ENCODE results near the gene ELOVL5. TPM values are rescaled to one million over a fixed set of nuclear protein-coding genes. Genes with fewer than 3 reads are reported as not detected.

ELOVL5 gene
- total and polyA plus RNA-seq, 4 donors: 22.1 to 77.8 (median 57.8) TPM

GRCh38 chr6:53331678-53332077 is 17.1 kb downstream of the ELOVL5 start (continued):
- TF ChIP-seq EGR1 (IDR thresholded peaks at IDR 0.05; ENCODE audit: low read depth in 2 of 2) (no peak), GABPA (IDR thresholded peaks at IDR 0.05 in 1 of 2, conservative IDR thresholded peaks at IDR 0.05 in 1 of 2) (no peak), ZBTB33 (IDR thresholded peaks at IDR 0.05) (no peak)

GRCh38 chr6:53330137-53330536 is 18.6 kb downstream of the ELOVL5 start:
- Histone ChIP-seq H3K27ac (ENCODE audit: low read depth in 1 of 2, low read length in 2 of 2) (no peak overlapping the region), H3K27me3 (ENCODE audit: control insufficient read depth in 4 of 4, insufficient read depth in 4 of 4, low read length in 3 of 4) (no peaks in the 10 kb centered on the region), H3K4me3 (ENCODE audit: low read depth in 1 of 3, low read length in 3 of 3) (no peak overlapping the region), H3K9me3 (ENCODE audit: control insufficient read depth in 4 of 4, low read length in 3 of 4) (no peaks in the 10 kb centered on the region), H3K9ac (ENCODE audit: low read depth in 1 of 2, low read length in 2 of 2) (no peak overlapping the region), H3K4me1 (ENCODE audit: control insufficient read depth in 4 of 4, insufficient read depth in 4 of 4, low read length in 3 of 4) (peaks cover 3 to 20% (median 10%) of the 10 kb centered on the region in 4 donors), H3K36me3 (ENCODE audit: control insufficient read depth in 4 of 4, insufficient read depth in 3 of 4, low read depth in 1 of 4, low read length in 3 of 4) (peaks cover 0 to 3% (median 0%) of the 10 kb centered on the region in 4 donors)
- TF ChIP-seq YY1 (IDR thresholded peaks at IDR 0.05) (no peak), RXRA (IDR thresholded peaks at IDR 0.05) (no peak), RAD21 (IDR thresholded peaks at IDR 0.05) (no peak), TAF1 (conservative IDR thresholded peaks at IDR 0.05) (no peak), REST (IDR thresholded peaks at IDR 0.05) (no peak), ZBTB33 (IDR thresholded peaks at IDR 0.05) (no peak), FOXA1 (IDR thresholded peaks at IDR 0.05) (no peak), FOXA2 (IDR thresholded peaks at IDR 0.05) (no peak), JUND (IDR thresholded peaks at IDR 0.05) (no peak), NR2F2 (IDR thresholded peaks at IDR 0.05) (no peak), HNF4G (IDR thresholded peaks at IDR 0.05) (no peak), MAX (IDR thresholded peaks at IDR 0.05) (no peak), GABPA (IDR thresholded peaks at IDR 0.05 in 1 of 2, conservative IDR thresholded peaks at IDR 0.05 in 1 of 2) (no peak), HNF4A (conservative IDR thresholded peaks at IDR 0.05) (no peak), EGR1 (IDR thresholded peaks at IDR 0.05; ENCODE audit: low read depth in 2 of 2) (no peak), CTCF (IDR thresholded peaks at IDR 0.05; ENCODE audit: low read depth, low read length, missing input control) (no peak), ATF3 (IDR thresholded peaks at IDR 0.05) (no peak), SP1 (IDR thresholded peaks at IDR 0.05) (no peak)
- DNase-seq (ENCODE audit: low spot score): no peak
- 87% methylated on average over 1 of the region's 1 CpG for WGBS
